Left ventricle myocardium inferior (tissue), 1 donor: ENCODE results near the gene GPR151. TPM values are rescaled to one million over a fixed set of nuclear protein-coding genes. Genes with fewer than 3 reads are reported as not detected.
"Not testable (repeated sequence)": the region's sequence is repeated elsewhere in the genome, so short reads cannot be mapped to it uniquely, and the experiment has no call there.

Experiments used
- DNase-seq: peaks from one replicate; pipeline ENCODE4 v3.0.0-alpha.2; 2020
- H3K27ac ChIP-seq: fragments of 200-600 bp; replicated peaks from 2 replicates; pipeline ENCODE4 v1.8.0; 2021
- H3K27me3 ChIP-seq: fragments of 200-600 bp; 2 replicates; pipeline ENCODE4 v1.8.0; 2021; ENCODE audit warnings: low read depth
- H3K36me3 ChIP-seq: fragments of 200-600 bp; 2 replicates; pipeline ENCODE4 v1.8.0; 2021
- H3K4me1 ChIP-seq: fragments of 200-600 bp; 2 replicates; pipeline ENCODE4 v1.8.0; 2021
- H3K4me3 ChIP-seq: fragments of 200-600 bp; 2 replicates; pipeline ENCODE4 v1.8.0; 2021; ENCODE audit warnings: mild to moderate bottlenecking, moderate library complexity
- H3K9me3 ChIP-seq: fragments of 200-600 bp; replicated peaks from 2 replicates; pipeline ENCODE4 v1.8.0; 2021
- CTCF ChIP-seq: fragments of 200-600 bp; IDR thresholded peaks from 2 replicates; pipeline ENCODE4 v1.8.0; 2021; ENCODE audit warnings: antibody characterized with exemption, mild to moderate bottlenecking, borderline replicate concordance
- intact Hi-C: fragments of 100-400 bp; cut with micrococcal nuclease; formaldehyde crosslinking; loops from one replicate; pipeline ENCODE4 v1.11.0; 2022
- long read RNA-seq: library from polyadenylated mRNA; unstranded; transcript quantifications from one replicate; pipeline ENCODE4 v2.0.0, GENCODE V29; 2021
- total RNA-seq: library from RNA; stranded (reverse); fragmentation: NEBNext Ultra II Directional; extraction: Animal tissue kit (Norgen Biotek cat#: 25700); gene quantifications from one replicate; pipeline ENCODE4 v1.2.1, GENCODE V29; 2021
- donor health status: DM: no; HTN: yes; CAD: no; lungs with severe emphysema.

Gene GPR151
- not detected for total RNA-seq
- long read RNA-seq: 0 reads

GRCh38 chr5:146516151-146516475, at the start of gene GPR151:
Gene GPR151 (minus strand): TSS chr5:146516190. CDS start chr5:146516113, 77 bp downstream.
- intact Hi-C loops: no loop called here
- Histone ChIP-seq H3K9me3 (no peaks in the 10 kb centered on the region), H3K27ac (no peak within 1 kb of the TSS), H3K4me1 (no peaks in the 10 kb centered on the region), H3K36me3 (peaks cover 14% of the 10 kb centered on the region), H3K27me3 (peaks cover 16% of the 10 kb centered on the region), H3K4me3 (no peak within 1 kb of the TSS)
- TF ChIP-seq CTCF: no peak
- no peak for DNase-seq

- H3K9me3 ChIP-seq: no peaks in the 10 kb centered on the region
- no peak for TF ChIP-seq CTCF
- intact Hi-C loops: no loop called here
Observed at GRCh38 chr5:146564007-146564762, 48.2 kb upstream of the GPR151 start.

GRCh38 chr5:146562461-146562860, 46.5 kb upstream of the GPR151 start:
- no peak for TF ChIP-seq CTCF
- no peaks in the 10 kb centered on the region for H3K9me3 ChIP-seq
- intact Hi-C loops: no loop called here
- no peaks in the 10 kb centered on the region for H3K36me3 ChIP-seq
- H3K4me3 ChIP-seq: no peak overlapping the region
- H3K27me3 ChIP-seq: no peaks in the 10 kb centered on the region
- no peak for DNase-seq
- no peaks in the 10 kb centered on the region for H3K4me1 ChIP-seq
- H3K27ac ChIP-seq: no peak overlapping the region

More at GRCh38 chr5:146564007-146564762, 48.2 kb upstream of the GPR151 start:
- Histone ChIP-seq H3K4me1 (no peaks in the 10 kb centered on the region), H3K27me3 (no peaks in the 10 kb centered on the region), H3K36me3 (no peaks in the 10 kb centered on the region), H3K27ac (no peak overlapping the region), H3K4me3 (no peak overlapping the region)
- DNase-seq: no peak

GRCh38 chr5:146561711-146562110, 45.7 kb upstream of the GPR151 start:
- TF ChIP-seq CTCF: no peak
- H3K27ac ChIP-seq: no peak overlapping the region
- no peaks in the 10 kb centered on the region for H3K36me3 ChIP-seq
- H3K4me3 ChIP-seq: no peak overlapping the region
- H3K4me1 ChIP-seq: no peaks in the 10 kb centered on the region
- intact Hi-C loops: no loop called here
- no peaks in the 10 kb centered on the region for H3K27me3 ChIP-seq
- H3K9me3 ChIP-seq: no peaks in the 10 kb centered on the region
- no peak for DNase-seq

GRCh38 chr5:146560205-146560812, 44.3 kb upstream of the GPR151 start:
- H3K4me1 ChIP-seq: no peaks in the 10 kb centered on the region
- DNase-seq: no peak
- TF ChIP-seq CTCF: no peak
- H3K27me3 ChIP-seq: peaks cover 13% of the 10 kb centered on the region
- no peak overlapping the region for H3K4me3 ChIP-seq
- H3K9me3 ChIP-seq: no peaks in the 10 kb centered on the region
- H3K27ac ChIP-seq: no peak overlapping the region
- intact Hi-C loops: no loop called here
- no peaks in the 10 kb centered on the region for H3K36me3 ChIP-seq

GRCh38 chr5:146556884-146557283, 40.9 kb upstream of the GPR151 start:
- H3K9me3 ChIP-seq, DNase-seq, H3K4me3 ChIP-seq, H3K27ac ChIP-seq, H3K36me3 ChIP-seq, intact Hi-C loops, H3K4me1 ChIP-seq: not testable (repeated sequence)
- peaks cover 21% of the 10 kb centered on the region for H3K27me3 ChIP-seq
